ENCODE data around the gene COLEC12.

The COLEC12 gene

DNA sequence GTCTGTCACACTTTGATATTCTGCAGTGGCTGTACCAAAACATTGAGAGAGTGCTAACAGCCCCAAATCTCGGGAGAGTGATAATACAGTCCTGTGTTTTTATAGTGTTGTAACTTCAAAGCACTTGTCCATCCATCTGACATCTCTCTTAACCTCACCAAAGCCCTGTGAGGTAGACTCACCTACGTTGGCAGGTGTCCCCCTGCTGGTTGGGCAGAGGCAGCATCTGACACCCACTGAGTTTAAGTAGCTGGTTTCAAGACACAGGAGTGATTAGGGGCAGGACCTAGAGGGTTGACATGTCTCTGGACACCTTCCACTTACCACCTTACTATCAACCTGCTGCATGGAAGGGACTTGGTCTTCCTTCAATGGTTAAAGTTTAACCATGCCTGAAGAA lies 22.9 kb downstream of the COLEC12 start:
- H2AFZ ChIP-seq (ENCODE audit: low read depth, low read length): no peak overlapping the region
- no peaks in the 10 kb centered on the region for H3K9me3 ChIP-seq (ENCODE audit: low read length)
- peaks cover 2% of the 10 kb centered on the region for H3K27me3 ChIP-seq (ENCODE audit: insufficient read depth, low read length)
- H3K4me1 ChIP-seq (ENCODE audit: insufficient read depth, low read length): no peaks in the 10 kb centered on the region
- no peaks in the 10 kb centered on the region for H3K36me3 ChIP-seq (ENCODE audit: insufficient read depth, low read length)
- no peak overlapping the region for H3K4me3 ChIP-seq (ENCODE audit: low read length)

DNA sequence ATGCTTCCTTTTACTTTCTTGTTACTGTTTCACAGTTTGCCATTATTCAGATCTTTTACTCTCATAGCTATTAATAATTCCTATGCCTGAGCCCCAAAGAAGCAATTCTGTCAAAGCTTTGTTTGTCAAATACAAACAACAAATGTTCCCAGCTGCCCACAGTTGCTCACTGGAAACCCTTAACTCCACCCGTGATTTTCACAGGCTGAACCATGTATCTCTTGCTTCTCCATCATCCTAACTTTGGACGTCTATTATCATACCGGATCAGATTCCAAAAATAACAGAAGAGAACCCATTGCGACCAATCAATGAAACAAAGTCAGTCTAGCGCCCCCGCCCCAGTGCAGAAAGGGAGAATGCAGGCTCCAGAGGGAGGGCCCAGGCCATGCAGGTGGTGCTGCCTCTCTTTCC lies 24.2 kb downstream of the COLEC12 start:
- Histone ChIP-seq H3K4me3 (ENCODE audit: low read length) (no peak overlapping the region), H2AFZ (ENCODE audit: low read depth, low read length) (no peak overlapping the region), H3K27me3 (ENCODE audit: insufficient read depth, low read length) (peaks cover 2% of the 10 kb centered on the region), H3K9me3 (ENCODE audit: low read length) (no peaks in the 10 kb centered on the region), H3K36me3 (ENCODE audit: insufficient read depth, low read length) (no peaks in the 10 kb centered on the region), H3K4me1 (ENCODE audit: insufficient read depth, low read length) (no peaks in the 10 kb centered on the region)

GRCh38 chr18:475202-476031 lies 25.1 kb downstream of the COLEC12 start:
- peaks cover 2% of the 10 kb centered on the region for H3K27me3 ChIP-seq (ENCODE audit: insufficient read depth, low read length)
- H3K9me3 ChIP-seq (ENCODE audit: low read length): no peaks in the 10 kb centered on the region
- no peaks in the 10 kb centered on the region for H3K4me1 ChIP-seq (ENCODE audit: insufficient read depth, low read length)
- H3K4me3 ChIP-seq (ENCODE audit: low read length): no peak overlapping the region
- H2AFZ ChIP-seq (ENCODE audit: low read depth, low read length): no peak overlapping the region
- H3K36me3 ChIP-seq (ENCODE audit: insufficient read depth, low read length): no peaks in the 10 kb centered on the region

- no peaks in the 10 kb centered on the region for H3K4me1 ChIP-seq (ENCODE audit: insufficient read depth, low read length)
- H3K4me3 ChIP-seq (ENCODE audit: low read length): no peak overlapping the region
- H3K9me3 ChIP-seq (ENCODE audit: low read length): no peaks in the 10 kb centered on the region
- H3K36me3 ChIP-seq (ENCODE audit: insufficient read depth, low read length): no peaks in the 10 kb centered on the region
- no peaks in the 10 kb centered on the region for H3K27me3 ChIP-seq (ENCODE audit: insufficient read depth, low read length)
- H2AFZ ChIP-seq (ENCODE audit: low read depth, low read length): no peak overlapping the region
These were observed 26.1 kb downstream of the COLEC12 start for GRCh38 chr18:474416-474815.

DNA sequence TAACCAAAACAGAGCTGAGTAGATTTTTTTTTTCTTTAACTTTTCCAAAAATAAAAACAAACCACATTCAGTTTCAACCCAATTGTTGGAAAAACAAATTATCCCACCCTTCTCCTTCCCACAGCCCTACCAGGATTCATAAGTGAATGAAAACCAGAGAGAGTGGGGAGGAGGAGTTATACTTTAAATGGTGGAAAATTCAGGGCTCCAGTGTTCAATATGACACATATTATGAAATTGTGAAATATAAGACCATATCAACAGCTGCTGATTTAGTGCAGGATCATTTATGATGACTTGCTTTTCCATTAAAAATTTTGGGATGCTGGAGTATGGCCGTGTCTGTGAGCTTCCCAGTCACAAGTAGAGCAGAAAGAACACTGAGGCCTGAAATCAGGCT lies 26.7 kb downstream of the COLEC12 start:
- no peaks in the 10 kb centered on the region for H3K27me3 ChIP-seq (ENCODE audit: insufficient read depth, low read length)
- H3K4me3 ChIP-seq (ENCODE audit: low read length): no peak overlapping the region
- no peaks in the 10 kb centered on the region for H3K9me3 ChIP-seq (ENCODE audit: low read length)
- H2AFZ ChIP-seq (ENCODE audit: low read depth, low read length): no peak overlapping the region
- no peaks in the 10 kb centered on the region for H3K4me1 ChIP-seq (ENCODE audit: insufficient read depth, low read length)
- H3K36me3 ChIP-seq (ENCODE audit: insufficient read depth, low read length): no peaks in the 10 kb centered on the region

GRCh38 chr18:471716-472115 lies 28.8 kb downstream of the COLEC12 start:
- H2AFZ ChIP-seq (ENCODE audit: low read depth, low read length): no peak overlapping the region
- no peaks in the 10 kb centered on the region for H3K36me3 ChIP-seq (ENCODE audit: insufficient read depth, low read length)
- H3K9me3 ChIP-seq (ENCODE audit: low read length): no peaks in the 10 kb centered on the region
- H3K4me3 ChIP-seq (ENCODE audit: low read length): no peak overlapping the region
- no peaks in the 10 kb centered on the region for H3K27me3 ChIP-seq (ENCODE audit: insufficient read depth, low read length)
- no peaks in the 10 kb centered on the region for H3K4me1 ChIP-seq (ENCODE audit: insufficient read depth, low read length)

DNA sequence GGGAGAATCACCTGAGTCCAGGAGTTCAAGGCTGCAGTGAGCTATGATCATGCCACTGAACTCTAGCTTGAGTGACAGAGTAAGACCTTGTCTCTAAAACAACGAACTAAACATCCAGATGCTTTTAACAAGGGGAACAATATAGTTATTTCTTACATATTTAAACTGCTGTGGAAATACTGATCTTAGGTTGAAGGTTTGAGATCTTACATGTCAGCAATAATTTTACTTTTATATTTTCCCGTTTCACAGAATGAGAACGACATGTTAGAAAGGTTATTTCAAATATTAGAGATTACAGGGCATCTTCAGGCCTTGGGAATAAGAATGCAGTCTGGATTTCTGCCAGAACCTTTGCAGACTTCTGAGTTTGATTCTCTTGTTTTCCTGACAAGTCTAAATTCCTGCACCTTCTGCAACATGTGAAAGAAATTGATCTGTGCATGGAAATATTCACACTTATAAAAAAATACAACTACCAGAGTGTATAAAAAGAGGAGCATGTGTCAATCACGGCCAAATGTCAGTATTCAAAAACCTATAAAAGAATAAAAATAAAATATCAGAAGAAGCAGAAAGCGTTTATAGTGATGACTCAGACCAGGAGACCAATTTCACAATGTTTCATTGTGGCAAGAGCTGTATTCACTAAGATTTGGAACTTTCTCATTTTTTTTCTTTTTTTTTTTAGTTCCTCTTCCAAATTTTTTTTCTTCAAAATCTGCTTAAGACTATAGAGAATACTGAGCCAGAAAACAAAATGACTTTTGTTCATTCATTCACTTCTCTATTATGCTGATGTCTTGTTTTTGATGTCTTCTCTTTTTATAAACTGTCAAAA lies 29.6 kb downstream of the COLEC12 start:
- Histone ChIP-seq H3K36me3 (ENCODE audit: insufficient read depth, low read length) (no peaks in the 10 kb centered on the region), H2AFZ (ENCODE audit: low read depth, low read length) (no peak overlapping the region)

DNA sequence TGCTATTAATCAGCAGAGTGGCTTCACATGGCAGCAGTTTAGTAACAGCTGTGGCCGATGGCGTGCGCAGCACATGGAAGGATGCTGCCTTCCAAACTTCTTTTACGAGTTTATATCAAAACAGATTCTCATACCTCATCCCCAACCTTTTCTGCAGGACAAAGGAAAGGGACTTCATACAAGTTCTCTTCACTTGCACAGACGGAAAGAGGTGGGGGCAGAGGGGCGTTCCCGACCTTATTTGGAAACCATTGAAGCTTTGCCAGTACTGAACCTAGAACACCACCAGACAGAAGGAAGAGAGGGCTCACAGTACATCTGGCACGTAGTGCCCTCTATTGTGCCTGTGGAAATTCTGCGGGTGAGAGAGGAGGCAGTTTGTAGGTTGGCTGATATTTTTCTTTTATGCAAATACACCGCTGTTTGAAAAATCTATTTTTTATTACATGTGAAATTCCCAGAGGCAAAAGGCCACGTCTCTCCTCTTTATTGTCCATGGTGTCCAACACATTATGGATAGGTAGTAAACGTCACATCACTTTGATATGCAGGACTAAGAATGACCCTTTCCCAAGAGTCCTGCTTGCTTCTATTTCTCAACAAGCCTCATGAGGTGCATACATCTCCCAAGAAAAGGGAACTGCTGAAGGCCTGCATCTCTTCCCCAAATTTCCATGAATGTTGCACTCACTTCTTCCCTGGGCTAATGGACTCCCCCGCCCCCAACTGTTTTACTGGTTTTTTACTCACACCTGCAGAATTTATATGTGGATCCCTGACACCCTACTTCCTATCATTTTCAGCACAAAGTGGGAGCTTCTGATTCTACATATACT lies 31.3 kb downstream of the COLEC12 start:
- Histone ChIP-seq H3K36me3 (ENCODE audit: insufficient read depth, low read length) (no peaks in the 10 kb centered on the region), H3K4me1 (ENCODE audit: insufficient read depth, low read length) (no peaks in the 10 kb centered on the region), H3K4me3 (ENCODE audit: low read length) (no peak overlapping the region), H2AFZ (ENCODE audit: low read depth, low read length) (no peak overlapping the region), H3K9me3 (ENCODE audit: low read length) (no peaks in the 10 kb centered on the region), H3K27me3 (ENCODE audit: insufficient read depth, low read length) (no peaks in the 10 kb centered on the region)

More for the DNA sequence above, 29.6 kb downstream of the COLEC12 start:
- Histone ChIP-seq H3K4me1 (ENCODE audit: insufficient read depth, low read length) (no peaks in the 10 kb centered on the region), H3K4me3 (ENCODE audit: low read length) (no peak overlapping the region), H3K9me3 (ENCODE audit: low read length) (no peaks in the 10 kb centered on the region), H3K27me3 (ENCODE audit: insufficient read depth, low read length) (no peaks in the 10 kb centered on the region)

- H3K36me3 ChIP-seq (ENCODE audit: insufficient read depth, low read length): no peaks in the 10 kb centered on the region
- no peaks in the 10 kb centered on the region for H3K9me3 ChIP-seq (ENCODE audit: low read length)
- no peaks in the 10 kb centered on the region for H3K27me3 ChIP-seq (ENCODE audit: insufficient read depth, low read length)
These were observed 36.5 kb downstream of the COLEC12 start for GRCh38 chr18:463827-464541.

DNA sequence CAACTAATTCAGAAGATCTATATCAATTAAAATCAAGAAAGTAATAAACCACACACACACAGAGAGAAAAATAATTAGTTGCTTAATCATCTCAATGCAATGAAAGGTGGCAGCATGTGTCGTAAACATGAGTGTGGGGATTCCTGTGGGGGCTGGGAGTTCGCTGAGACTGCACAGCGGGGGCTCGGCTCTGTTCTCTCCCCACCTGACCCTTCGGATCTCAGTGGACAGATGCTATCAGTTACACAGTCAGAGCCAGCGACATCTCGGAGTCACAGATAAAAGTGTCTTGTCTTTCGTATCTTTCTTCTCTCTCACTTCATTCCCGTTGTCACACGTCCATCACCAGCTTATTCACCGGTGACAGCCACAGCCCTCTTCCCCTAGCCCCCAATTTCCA lies 37.1 kb downstream of the COLEC12 start:
- H3K9me3 ChIP-seq (ENCODE audit: low read length): no peaks in the 10 kb centered on the region
- no peaks in the 10 kb centered on the region for H3K27me3 ChIP-seq (ENCODE audit: insufficient read depth, low read length)
- no peak overlapping the region for H2AFZ ChIP-seq (ENCODE audit: low read depth, low read length)
- peaks cover 2% of the 10 kb centered on the region for H3K4me1 ChIP-seq (ENCODE audit: insufficient read depth, low read length)
- H3K4me3 ChIP-seq (ENCODE audit: low read length): no peak overlapping the region
- no peaks in the 10 kb centered on the region for H3K36me3 ChIP-seq (ENCODE audit: insufficient read depth, low read length)

More at GRCh38 chr18:463827-464541, 36.5 kb downstream of the COLEC12 start:
- peaks cover 2% of the 10 kb centered on the region for H3K4me1 ChIP-seq (ENCODE audit: insufficient read depth, low read length)
- H2AFZ ChIP-seq (ENCODE audit: low read depth, low read length): no peak overlapping the region
- no peak overlapping the region for H3K4me3 ChIP-seq (ENCODE audit: low read length)

DNA sequence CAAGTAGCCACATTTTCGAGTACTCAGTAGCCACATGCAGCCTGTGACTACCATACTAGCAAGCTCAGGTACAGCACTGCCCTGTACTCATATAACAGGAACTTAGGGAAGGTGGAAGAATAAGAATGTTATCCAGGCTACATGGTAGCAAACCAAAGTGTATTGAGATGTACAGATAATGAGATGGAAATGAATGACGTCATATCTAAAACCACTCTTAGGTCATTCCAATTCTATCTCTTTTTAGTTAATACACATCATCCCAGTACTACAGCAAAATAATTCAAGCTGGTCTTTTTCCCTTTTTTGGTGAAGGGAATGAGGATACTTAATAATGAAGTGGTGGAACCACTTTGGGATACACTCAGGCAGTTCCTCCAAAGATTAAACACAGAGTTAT lies 38.7 kb downstream of the COLEC12 start:
- Histone ChIP-seq H3K9me3 (ENCODE audit: low read length) (no peaks in the 10 kb centered on the region), H3K4me1 (ENCODE audit: insufficient read depth, low read length) (peaks cover 2% of the 10 kb centered on the region), H3K27me3 (ENCODE audit: insufficient read depth, low read length) (no peaks in the 10 kb centered on the region), H2AFZ (ENCODE audit: low read depth, low read length) (no peak overlapping the region), H3K4me3 (ENCODE audit: low read length) (no peak overlapping the region), H3K36me3 (ENCODE audit: insufficient read depth, low read length) (no peaks in the 10 kb centered on the region)

DNA sequence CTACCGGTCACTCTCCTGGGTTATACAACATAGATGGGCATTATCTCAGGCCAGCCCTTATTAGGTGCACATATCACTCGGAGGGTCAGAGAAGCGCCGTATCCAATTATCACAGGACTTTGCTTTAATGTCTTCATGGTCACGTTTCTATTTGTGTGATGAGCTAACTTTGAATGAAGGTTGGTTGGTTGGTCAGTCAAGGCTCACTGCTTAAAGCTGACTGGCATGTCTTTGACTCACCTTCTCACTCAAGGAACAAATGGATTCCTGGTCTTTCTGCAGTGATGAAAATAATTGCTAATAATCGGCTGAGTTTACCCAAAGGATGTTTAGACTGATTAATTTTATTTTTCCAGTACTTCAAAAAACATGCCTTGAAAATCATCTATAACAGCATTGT lies 39.7 kb downstream of the COLEC12 start:
- H2AFZ ChIP-seq (ENCODE audit: low read depth, low read length): no peak overlapping the region

More for the DNA sequence above, 39.7 kb downstream of the COLEC12 start:
- peaks cover 2% of the 10 kb centered on the region for H3K4me1 ChIP-seq (ENCODE audit: insufficient read depth, low read length)
- no peaks in the 10 kb centered on the region for H3K36me3 ChIP-seq (ENCODE audit: insufficient read depth, low read length)
- no peak overlapping the region for H3K4me3 ChIP-seq (ENCODE audit: low read length)
- H3K27me3 ChIP-seq (ENCODE audit: insufficient read depth, low read length): no peaks in the 10 kb centered on the region
- H3K9me3 ChIP-seq (ENCODE audit: low read length): no peaks in the 10 kb centered on the region
